Activated CD4-positive, CD25-positive, alpha-beta regulatory T cell treated with anti-CD3 and anti-CD28 coated beads, Interleukin-2, amount 50 U/mL, for 16 hours (primary cell): Measurements from ENCODE around the gene ATG12.
"Not testable (repeated sequence)": the region's sequence is repeated elsewhere in the genome, so short reads cannot be mapped to it uniquely, and the experiment has no call there.

Source experiments
- DNase-seq: peaks from one replicate; pipeline ENCODE4 v3.0.0-alpha.2; 2020; ENCODE audit warnings: low read depth, low spot score

ATG12 gene

DNA sequence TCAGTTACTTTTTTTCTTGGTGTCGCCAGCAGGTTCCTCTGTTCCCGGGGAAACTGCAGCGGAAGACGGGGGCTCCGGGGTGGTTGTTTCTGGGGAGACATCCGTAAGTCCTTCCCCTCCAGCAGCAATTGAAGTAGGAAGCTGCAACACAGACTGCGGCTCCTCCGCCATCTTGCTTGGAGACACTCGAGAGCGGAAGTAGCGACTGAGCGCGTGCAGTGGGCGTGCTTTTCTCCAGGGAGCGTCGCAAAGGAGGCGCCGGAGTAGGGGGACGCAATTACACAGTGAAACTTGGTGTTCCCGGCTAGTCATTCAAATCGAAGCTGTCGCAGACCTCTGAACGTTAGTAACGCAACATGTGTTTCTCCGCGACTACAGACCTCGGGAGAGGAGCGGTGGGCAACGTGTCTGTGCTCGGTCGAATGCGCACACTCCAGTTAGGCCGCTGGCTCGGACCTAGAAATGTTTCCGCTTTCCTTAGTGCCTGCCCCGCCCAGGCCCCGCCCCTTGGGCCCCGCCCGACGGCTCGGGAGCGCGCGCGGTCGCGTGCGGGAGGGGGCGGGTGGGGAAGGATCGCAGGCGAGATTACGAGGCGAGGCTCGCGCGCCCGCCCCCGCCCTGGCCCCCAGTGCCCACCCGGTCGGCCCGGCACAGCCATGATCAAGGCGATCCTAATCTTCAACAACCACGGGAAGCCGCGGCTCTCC, at the start of gene ATG12, which contains the start of gene AP3S1:
Gene ATG12, minus strand, starts transcription at position 184 of the 707 bp plus-strand sequence. Its CDS starts 13 bp downstream, at position 171.
Gene AP3S1, plus strand, starts transcription at position 554 of the 707 bp plus-strand sequence. Its CDS starts 103 bp downstream, at position 657.
- DNase-seq = peak; percentile 82

DNA sequence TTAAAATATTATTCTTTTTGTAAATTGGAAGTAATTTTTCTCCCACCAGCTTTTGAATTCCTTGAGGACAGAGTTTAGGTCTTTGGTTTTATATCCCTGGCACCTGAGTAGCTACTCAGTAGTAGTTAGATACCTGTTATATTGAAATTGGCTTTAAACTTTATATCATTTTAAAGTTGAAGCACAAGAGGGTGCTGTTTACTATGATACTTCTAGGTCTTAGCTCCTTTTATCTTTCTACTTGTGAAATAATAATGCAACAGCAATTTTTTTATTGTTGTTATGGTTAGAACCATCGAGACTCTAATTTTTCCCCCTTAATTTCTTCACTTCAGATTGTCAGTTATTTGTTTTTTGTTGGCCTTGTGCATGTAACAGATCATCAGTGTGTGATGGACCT, 46.7 kb upstream of the ATG12 start:
- no peak for DNase-seq

DNA sequence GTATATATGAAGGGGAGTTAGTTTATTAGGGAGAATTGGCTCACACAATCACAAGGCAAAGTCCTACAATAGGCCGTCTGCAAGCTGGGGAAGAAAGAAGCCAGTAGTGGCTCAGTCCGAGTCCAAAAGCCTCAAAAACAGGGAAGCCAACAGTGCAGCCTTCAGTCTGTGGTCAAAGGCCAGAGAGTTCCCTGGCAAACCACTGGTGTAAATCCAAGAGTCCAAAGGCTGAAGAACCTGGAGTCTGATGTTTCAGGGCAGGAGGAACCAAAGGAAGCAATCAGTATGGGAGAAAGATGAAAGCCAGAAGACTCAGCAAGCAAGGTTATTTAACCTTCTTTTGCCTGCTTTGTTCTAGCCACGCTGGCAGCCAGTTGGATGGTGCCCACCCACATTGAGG, 43.8 kb upstream of the ATG12 start:
- not testable (repeated sequence) for DNase-seq

DNA sequence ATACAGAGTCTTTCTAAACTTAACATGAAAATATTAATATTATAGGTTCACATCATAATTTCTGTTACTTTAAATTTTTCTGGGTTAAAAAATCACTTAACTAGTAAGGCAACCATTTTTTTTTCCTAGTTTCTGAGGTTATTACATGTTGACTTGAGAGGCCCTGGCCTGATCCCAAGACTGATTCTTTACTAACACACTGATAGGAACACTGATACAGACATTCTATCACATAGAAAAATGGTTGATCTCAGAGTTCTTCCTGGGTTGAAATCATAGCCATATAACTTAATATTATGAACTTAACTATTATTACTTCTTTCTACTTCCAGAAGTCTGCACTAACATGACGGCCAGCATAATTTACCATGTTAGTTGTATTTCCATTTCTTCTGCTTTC, 43.3 kb upstream of the ATG12 start:
- no peak for DNase-seq

DNA sequence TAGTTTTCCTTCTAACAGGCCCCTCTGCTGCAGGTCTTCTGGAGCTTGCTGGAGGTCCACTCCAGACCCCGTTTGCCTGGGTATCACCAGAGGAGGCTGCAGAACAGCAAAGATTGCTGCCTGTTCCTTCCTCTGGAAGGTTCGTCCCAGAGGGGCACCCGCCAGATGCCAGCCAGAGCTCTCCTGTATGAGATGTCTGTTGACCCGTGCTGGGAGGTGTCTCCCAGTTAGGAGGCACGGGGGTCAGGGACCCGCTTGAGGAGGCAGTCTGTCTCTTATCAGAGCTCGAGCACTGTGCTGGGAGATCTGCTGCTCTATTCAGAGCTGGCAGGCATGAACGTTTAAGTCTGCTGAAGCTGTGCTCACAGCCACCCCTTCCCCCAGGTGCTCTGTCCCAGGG, 41.1 kb upstream of the ATG12 start:
- DNase-seq = not testable (repeated sequence)

DNA sequence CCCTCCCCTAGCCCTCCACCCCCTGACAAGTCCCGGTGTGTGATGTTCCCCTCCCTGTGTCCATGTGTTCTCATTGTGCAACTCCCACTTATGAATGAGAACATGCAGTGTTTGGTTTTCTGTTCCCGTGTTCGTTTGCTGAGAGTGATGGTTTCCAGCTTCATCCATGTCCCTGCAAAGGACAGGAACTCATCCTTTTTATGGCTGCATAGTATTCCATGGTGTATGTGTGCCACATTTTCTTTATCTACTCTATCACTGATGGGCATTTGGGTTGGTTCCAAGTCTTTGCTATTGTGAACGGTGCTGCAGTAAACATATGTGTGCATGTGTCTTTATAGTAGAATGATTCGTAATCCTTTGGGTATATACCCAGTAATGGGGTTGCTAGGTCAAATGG, 36.0 kb upstream of the ATG12 start:
- not testable (repeated sequence) for DNase-seq

DNA sequence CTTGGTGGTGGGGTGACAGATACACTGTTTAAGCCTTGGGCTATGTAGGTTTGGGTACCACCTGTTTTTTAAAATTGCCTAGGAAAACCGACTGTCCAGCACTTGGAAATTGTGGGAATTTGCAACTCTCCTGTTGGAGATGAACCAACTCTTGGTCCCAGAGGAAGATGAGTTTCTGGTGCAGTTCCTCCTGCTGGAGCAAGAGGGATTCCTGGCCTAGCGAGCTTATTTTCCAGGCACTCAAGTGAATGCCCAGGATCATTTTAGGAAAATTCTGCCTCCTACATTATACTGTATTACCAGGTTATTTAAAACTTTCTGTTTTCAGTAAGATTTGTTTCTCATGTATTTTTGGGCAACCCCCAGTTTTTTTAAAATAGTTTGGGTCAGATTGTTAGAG, 34.1 kb upstream of the ATG12 start:
- no peak for DNase-seq

DNA sequence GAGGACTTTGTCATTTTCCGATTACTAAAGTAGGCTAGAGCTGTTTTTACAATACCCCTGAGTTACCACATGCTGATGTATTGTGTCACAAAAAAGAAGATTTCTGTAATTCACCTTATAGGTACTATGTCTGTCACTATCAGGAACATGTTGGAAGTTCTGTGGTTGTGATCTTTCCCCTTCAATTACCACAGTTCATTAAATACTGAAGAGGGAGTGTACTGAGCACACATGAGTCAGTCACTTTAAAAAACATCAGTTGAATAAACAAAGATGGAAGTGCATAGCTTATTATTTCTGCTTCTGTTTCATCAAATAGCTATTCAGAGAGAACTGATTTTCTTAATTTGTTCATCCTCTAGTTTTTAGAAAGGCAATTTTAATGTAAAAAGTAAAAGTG, 32.0 kb upstream of the ATG12 start:
- DNase-seq = no peak

DNA sequence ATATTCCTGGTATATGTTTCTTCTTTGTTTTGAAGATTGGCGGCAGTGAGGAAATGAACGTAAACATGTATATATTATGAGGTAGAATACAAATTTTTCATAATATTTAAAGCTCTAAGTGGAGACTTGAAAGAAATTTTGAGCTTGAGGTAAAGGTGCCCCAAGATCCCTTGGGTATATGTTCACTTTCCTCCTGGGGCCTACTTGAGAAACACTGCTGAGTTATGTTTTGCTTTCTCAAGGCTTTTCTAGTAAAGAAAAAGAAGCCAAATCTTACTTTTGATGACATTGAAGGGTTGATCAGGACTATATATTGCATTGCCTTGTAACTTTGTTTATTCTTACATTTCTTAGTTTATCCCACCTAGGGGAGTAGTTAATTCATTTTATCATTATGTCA, 31.1 kb upstream of the ATG12 start:
- no peak for DNase-seq

DNA sequence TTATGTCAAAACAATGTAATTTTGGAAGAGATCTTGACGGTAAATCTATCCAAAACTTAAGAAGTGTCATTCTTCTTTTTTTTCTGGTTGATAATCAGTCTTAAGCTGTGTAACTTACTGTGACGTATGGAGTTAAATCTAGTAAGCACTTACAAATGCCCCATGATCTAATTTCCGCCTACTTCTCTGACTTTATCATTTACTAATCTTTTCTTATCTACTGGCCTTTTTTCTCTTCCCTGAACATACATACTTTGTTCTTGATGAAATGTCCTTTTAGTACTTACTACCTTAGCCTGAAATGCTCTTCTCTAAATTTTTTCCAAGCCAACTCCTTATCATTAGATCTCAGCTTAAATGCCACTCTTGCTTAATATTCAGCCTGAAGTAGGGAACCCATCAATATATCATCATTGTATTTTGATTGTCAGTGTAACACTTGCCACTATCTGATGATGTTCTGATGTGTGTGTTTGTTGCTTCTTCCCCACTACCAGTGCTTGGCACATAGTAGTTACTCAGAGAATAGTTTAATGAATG, 28.0 kb upstream of the ATG12 start:
- DNase-seq = no peak

DNA sequence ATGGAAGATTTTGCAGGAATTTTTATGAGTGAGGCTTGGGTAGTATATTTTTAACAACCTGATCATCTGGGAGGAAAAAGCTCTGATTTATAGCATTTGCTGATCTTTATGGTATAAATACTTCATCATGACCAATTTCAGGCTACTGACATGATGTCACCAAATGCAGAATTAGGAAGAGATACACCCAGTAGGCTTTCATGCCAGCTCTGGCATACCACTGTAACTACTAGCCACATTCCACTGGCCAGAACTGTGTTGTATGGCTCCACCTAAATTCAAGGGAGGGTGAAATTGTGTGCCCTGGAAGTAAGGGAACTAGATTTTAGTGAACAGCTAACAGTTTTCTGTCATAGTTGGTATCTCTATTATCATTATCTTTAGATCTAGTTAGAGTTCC, 18.0 kb upstream of the ATG12 start:
- DNase-seq = no peak

DNA sequence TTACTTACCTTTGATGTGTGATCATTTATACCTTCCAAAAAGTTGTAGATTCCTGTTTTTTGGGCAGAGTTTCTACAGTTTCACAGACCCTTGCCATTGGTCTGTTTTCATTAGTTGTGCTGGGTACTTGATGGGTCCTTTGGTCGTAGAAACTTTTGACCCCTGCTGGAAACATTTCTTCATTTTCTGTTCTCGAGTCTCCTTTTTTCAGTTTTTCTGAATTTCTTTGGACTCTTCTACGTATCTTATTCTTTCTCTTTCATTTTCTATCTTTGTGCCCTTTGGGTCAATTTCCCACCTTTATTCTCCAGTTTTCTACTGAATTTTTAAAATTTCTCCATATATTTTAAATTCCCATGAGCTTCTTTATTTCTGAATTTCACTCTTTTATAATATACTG, 17.0 kb upstream of the ATG12 start:
- no peak for DNase-seq

DNA sequence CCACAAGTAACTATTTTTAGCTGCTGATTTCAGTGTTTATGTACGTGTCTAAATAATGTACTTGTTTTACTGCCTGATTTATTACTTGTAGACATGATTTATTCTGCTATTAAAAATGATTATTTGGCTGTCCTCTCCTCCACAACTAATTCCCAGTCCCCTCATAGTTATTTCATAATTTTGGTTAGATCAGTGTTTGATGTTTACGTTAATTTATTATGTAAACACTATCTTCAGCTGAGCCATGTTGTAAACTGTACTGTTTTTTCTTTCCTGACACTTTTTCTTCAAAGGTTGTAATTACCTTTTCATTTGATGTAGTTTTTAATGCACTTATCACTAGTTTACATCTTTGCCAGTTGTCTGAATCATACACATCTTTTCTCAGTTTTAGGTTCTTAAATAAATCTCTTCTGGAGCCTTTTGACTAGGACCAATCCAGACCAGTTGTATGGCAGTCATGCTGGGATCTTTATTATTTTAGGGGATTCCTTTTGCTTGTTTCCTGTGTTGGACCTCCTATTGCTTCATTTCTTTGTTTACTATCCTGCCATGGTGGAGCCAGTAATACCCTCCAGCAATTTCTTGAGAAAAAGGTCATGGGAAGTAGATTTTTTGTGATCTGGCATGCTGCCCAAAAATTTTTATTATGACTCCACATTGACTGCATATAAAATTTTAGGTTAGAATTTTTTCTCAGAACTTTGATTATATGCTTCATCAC, 16.4 kb upstream of the ATG12 start:
- no peak for DNase-seq

DNA sequence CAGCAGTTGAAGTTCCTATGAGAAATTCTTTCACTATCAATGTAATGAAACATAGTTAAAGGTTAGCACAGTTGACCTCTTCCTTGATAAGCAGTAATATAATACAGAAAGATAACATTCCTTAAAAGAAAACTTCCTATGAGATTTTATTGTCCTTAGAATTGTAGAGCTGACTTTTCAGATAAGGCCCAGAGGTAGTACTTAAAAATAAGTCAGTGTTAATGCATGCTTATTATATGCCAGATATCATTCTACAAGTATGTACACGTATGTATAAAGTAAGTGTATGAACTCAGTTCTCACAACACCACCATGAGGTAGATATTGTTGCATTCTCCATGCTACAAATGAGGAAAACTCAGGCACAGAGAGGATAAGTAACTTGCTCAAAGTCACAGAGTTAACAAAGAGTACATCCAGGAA, 15.7 kb upstream of the ATG12 start:
- DNase-seq = no peak

DNA sequence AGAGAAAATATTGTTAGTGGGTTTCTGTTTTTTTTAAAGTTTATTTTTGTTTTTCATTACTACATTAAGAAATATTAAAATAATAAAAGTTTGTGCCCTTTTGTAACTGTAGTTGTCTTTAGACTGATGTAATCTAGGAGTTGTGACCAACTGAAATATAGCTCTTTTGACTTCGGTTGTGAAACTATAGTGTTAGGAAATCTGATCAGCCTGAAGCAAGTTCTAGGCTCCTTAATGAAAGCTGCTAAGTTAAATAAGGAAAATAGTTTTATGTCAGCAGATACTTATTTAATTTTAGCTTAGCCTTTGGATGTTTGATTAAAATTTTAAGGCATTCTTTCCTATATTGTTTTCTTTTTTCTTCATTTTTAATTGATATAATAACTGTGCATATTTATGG, 14.6 kb upstream of the ATG12 start:
- DNase-seq = no peak

DNA sequence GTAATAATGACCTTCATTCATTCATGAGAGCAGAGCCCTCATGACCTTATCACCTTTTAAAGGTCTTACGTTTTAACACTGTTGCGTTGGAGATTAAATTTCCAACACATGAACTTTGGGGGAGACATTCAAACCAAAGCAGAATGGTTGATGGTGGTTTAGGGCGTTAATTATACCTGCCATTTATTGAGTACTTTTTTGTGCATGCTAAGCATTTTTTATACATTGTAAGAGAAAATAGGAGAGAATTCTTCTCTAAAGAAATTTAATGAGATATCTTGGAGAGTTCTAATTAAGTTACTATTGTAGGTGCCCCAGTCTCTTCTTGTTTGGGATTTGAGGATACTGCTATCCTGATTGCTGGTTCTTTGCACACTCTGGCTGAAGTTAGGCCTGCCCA, 12.8 kb upstream of the ATG12 start:
- no peak for DNase-seq

DNA sequence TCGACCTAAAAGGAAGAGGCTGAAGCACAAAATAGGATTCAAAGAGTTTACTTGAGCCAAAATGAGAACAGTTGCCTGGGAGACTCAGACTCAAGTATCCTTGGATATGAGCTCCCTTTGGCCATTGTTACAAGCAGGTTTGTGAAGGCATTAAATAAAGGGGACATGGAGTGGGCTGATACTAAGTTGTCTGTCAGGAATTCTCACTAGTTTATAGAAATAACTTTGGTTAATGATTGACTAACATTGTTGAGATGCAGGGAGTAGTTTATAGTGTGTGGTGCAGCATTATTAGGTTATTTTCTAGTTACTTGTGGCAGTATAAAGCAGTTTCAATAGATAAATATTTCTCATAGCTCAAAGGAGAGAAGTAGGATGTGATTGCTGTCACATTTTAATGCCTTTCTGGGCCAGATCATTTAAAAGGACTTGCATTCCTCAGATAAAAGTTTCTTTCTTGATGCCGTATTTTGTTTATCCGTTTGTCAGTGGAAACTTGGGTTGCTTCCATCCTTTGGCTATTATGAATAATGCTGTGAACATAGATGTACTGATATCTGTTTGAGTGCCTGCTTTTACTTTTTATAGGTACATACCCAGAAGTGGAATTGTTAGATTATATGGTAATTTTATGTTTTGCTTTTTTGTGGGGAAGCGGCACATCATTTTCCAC, 9.5 kb upstream of the ATG12 start:
- no peak for DNase-seq

DNA sequence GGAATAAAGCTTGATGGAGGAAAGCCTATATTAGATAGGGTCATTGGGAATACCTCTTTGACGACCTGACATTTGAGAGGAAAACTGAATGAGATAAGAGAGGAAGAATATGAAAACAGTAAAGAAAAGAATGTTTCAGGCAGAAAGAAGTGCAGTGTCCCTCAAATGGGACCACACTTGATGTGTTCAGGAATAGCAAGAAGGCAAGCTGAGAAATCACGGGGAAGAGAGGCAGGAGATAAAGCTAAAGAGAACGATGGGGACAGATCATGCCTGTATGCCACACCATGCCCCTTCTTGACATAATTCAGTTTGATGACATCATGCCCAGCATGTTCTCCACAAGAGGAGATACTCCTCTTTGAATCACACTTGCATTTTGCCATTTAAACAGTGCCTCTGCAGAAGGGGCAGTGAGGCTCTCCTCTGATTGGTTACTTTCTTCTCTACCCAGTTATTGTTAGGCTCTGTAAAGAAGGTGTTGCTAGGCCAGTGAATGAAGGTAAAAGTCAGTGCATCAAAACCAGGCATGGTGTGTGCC, 8.0 kb upstream of the ATG12 start:
- DNase-seq = no peak

DNA sequence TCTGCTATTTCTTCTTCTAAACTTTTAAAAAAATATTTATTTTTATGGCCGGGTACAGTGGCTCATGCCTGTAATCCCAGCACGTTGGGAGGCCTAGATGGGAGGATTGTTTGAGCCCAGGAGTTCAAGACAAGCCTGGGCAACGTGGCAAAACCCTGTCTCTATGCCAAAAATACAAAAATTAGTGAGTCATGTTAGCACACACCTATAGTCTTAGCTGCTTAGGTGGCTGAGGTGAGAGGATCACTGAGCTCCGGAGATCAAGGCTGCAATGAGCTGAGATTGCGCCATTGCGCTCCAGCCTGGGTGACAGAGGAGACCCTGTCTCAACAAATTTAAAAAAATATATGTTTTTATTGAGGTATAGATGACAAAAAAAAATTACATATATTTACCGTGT, 5.9 kb upstream of the ATG12 start:
- no peak for DNase-seq

DNA sequence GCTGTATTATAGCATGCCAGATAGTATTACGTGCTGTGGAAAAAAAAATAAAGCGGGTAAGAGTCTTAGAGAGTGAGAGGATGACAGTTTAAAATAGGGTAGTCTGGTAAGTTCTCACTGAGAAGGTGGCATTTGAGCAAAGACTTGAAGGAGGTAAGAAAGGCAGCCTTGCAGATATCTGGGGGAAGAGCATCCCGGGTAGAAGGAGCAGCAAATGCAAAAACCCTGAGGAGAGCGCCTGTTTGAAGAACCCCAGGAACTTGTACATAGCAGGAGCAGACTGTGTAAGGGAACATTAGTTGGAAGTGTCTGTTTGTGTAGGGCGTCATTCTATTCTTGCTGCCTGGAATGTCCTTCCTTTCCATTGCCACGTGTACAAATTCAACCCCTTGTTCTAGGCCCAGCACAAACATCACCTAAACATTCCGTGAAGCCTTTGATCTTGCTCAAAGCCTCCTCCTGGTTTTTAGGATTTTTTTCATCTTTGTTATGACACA, 3.0 kb upstream of the ATG12 start:
- no peak for DNase-seq

DNA sequence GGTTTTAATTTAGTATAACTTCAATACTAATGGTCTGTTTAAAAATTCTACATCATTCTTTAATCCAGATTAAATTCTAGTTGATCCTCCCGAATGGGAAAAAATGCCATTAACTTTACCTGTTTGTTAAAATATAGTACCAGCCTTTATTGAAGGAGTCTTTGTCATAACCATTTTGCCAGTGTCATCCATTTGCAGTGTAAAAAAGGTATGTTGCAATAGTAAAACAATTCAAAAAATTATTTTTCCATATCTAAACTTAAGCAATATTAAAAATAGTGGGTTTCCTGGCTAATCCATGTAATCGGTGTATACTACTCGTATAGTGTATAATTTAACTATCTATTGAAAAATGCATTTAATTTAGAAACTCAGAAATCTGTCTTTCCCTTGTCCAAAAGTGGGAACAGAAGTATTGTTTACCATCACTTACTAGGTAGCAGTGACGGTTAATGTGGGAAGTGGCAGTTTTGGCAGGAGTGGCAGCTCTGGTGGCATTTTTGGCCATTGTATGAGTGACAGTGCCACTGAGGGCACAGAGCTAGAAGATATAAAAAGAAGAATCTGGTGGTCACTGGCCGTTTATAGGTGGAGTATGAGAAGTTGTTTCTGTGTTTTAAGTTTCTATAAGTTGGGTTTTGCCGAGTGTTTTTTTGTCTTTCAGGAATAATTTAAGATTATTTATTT, 2.2 kb upstream of the ATG12 start:
- DNase-seq = no peak
